Coronary artery (tissue), 2 donors: ENCODE results near the gene NFXL1.

Experiments used
- DNase-seq: peaks from one replicate; pipeline ENCODE4 v3.0.0-alpha.2; 2017; ENCODE audit warnings: low spot score
- H3K27ac ChIP-seq, 2 donors: fragments of 200-600 bp; sonication (generic); one replicate each; pipeline ENCODE4 v1.5.1; 2016 to 2019
- H3K4me3 ChIP-seq: fragments of 200-600 bp; sonication (generic); 2 replicates; pipeline ENCODE4 v1.5.1; 2016; ENCODE audit warnings: mild to moderate bottlenecking, moderate library complexity
- CTCF ChIP-seq: fragments of 200-600 bp; sonication (generic); IDR thresholded peaks from one replicate; pipeline ENCODE4 v1.5.1; 2019; ENCODE audit warnings: antibody characterized with exemption

NFXL1 gene

GRCh38 chr4:47842985-47843384, 71.4 kb downstream of the NFXL1 start:
- Histone ChIP-seq H3K4me3 (no peak overlapping the region), H3K27ac (no peak overlapping the region)
- no peak for DNase-seq
- TF ChIP-seq CTCF = no peak

GRCh38 chr4:47840291-47840690, 74.1 kb downstream of the NFXL1 start:
- H3K27ac ChIP-seq = no peak overlapping the region
- no peak for TF ChIP-seq CTCF
- no peak overlapping the region for H3K4me3 ChIP-seq
- no peak for DNase-seq

- Histone ChIP-seq H3K4me3 (no peak overlapping the region), H3K27ac (peak overlapping the region in 1 of 2 donors; percentile 5)
- no peak for DNase-seq
- TF ChIP-seq CTCF = no peak
Observed at GRCh38 chr4:47839259-47839658, 75.1 kb downstream of the NFXL1 start.

GRCh38 chr4:47838445-47838844, 75.9 kb downstream of the NFXL1 start:
- H3K4me3 ChIP-seq = no peak overlapping the region
- no peak overlapping the region for H3K27ac ChIP-seq
- no peak for DNase-seq
- TF ChIP-seq CTCF = no peak

- peak within 1 kb of the TSS; percentile 68 for H3K4me3 ChIP-seq
- TF ChIP-seq CTCF = no peak
- H3K27ac ChIP-seq = peak within 1 kb of the TSS; percentile 5 to 6
- DNase-seq = no peak
Observed at GRCh38 chr4:47837908-47838294, 76.5 kb downstream of the NFXL1 start, which contains the start of gene CORIN. Gene CORIN (minus strand): TSS chr4:47838067. CDS start chr4:47837949, 118 bp downstream.

- peak; percentile 6 for TF ChIP-seq CTCF
- Histone ChIP-seq H3K4me3 (peak overlapping the region; percentile 68), H3K27ac (peak overlapping the region; percentile 4 to 6)
- DNase-seq = no peak
Observed at GRCh38 chr4:47837094-47837907, 77.1 kb downstream of the NFXL1 start.

- H3K4me3 ChIP-seq = peak overlapping the region; percentile 68
- H3K27ac ChIP-seq = no peak overlapping the region
- DNase-seq = peak; percentile 85
- TF ChIP-seq CTCF = no peak
Observed at GRCh38 chr4:47836641-47837093, 77.7 kb downstream of the NFXL1 start.
